GM12878 (cell line): ENCODE results near the gene SPAG6. TPM values are rescaled to one million over a fixed set of nuclear protein-coding genes. Genes with fewer than 3 reads are reported as not detected.

Experiments used
- ATAC-seq: fragments of 200-7000 bp; cut with Tn5 transposase; 3 replicates; pipeline ENCODE4 v1.9.1; 2020; ENCODE audit warnings: mild to moderate bottlenecking, moderate library complexity
- BruUV-seq: library from RNA; stranded (reverse); fragments of 400-500 nt; replicated peaks from 2 replicates; lab custom pipeline; 2021; lab: Mats Ljungman, UMichigan
- CTCF ChIA-PET: fragments of 300-600 bp; sonication (Branson Sonifier 250); formaldehyde crosslinking; extraction: SDS; loops from one replicate; lab custom pipeline; 2021; ENCODE audit warnings: inconsistent platforms; lab: Yijun Ruan, JAX
- POLR2A ChIA-PET: fragments of 350-600 bp; formaldehyde crosslinking; extraction: SDS; loops from one replicate; lab custom pipeline; 2021; ENCODE audit warnings: inconsistent platforms; lab: Charles Lee
- RAD21 ChIA-PET: fragments of 300-600 bp; sonication (Branson Sonifier 250); formaldehyde crosslinking; loops from one replicate; lab custom pipeline; 2023; ENCODE audit warnings: antibody characterized with exemption; ENCODE audit not compliant: unreplicated experiment; lab: Charles Lee
- SMC1A ChIA-PET: fragments of 300-600 bp; sonication (Branson Sonifier 250); formaldehyde crosslinking; loops from one replicate; lab custom pipeline; 2023; ENCODE audit not compliant: unreplicated experiment, uncharacterized antibody; lab: Charles Lee
- DNase-seq: peaks from one replicate; pipeline ENCODE4 v3.0.0-alpha.2; 2011; ENCODE audit warnings: low read depth, low spot score
- FAIRE-seq: peaks from 3 replicates; lab custom pipeline; 2011; peaks lifted over from hg19 to GRCh38; lab: Jason Lieb, UNC
- H2AFZ ChIP-seq: 2 replicates; pipeline ENCODE4 v1.6.0; 2011; ENCODE audit warnings: low read depth, low read length, control low read depth; ENCODE audit not compliant: control insufficient read depth
- H3K27ac ChIP-seq: 2 replicates; pipeline ENCODE4 v1.5.1; 2011; ENCODE audit warnings: control low read depth; ENCODE audit not compliant: control insufficient read depth, insufficient read depth
- H3K27me3 ChIP-seq, 2 experiments: replicated peaks in 1 of 2; 2 replicates each; pipeline versions ENCODE4 v1.6.0 to v1.6.1; 2011; ENCODE audit warnings: low read length in 1 of 2; ENCODE audit not compliant: control insufficient read depth in 2 of 2, insufficient read depth in 2 of 2
- H3K36me3 ChIP-seq, 2 experiments: 2 replicates each; pipeline ENCODE4 v1.5.1; 2011; ENCODE audit warnings: low read length in 1 of 2; ENCODE audit not compliant: control insufficient read depth in 2 of 2, insufficient read depth in 2 of 2
- H3K4me1 ChIP-seq: 2 replicates; pipeline ENCODE4 v1.6.1; 2011; ENCODE audit warnings: mild to moderate bottlenecking, low read length, moderate library complexity, mixed read lengths; ENCODE audit not compliant: control insufficient read depth, insufficient read depth
- H3K4me2 ChIP-seq: 2 replicates; pipeline ENCODE4 v1.6.0; 2011; ENCODE audit warnings: control low read depth; ENCODE audit not compliant: control insufficient read depth, insufficient read depth
- H3K4me3 ChIP-seq: fragments of 200-600 bp; sonication (generic); 2 replicates; pipeline ENCODE4 v1.5.1; 2016
- H3K79me2 ChIP-seq: 2 replicates; pipeline ENCODE4 v1.6.0; 2011; ENCODE audit warnings: low read length; ENCODE audit not compliant: control insufficient read depth, insufficient read depth
- H3K9ac ChIP-seq: 2 replicates; pipeline ENCODE4 v1.8.0; 2011; ENCODE audit warnings: low read length, control low read depth, mixed read lengths; ENCODE audit not compliant: control insufficient read depth, insufficient read depth
- H3K9me3 ChIP-seq: replicated peaks from 3 replicates; pipeline ENCODE4 v1.5.1; 2011; ENCODE audit warnings: mild to moderate bottlenecking, low read length; ENCODE audit not compliant: control insufficient read depth, insufficient read depth
- H4K20me1 ChIP-seq: 2 replicates; pipeline ENCODE4 v1.6.0; 2011; ENCODE audit not compliant: control insufficient read depth, insufficient read depth
- GABPA ChIP-seq: IDR thresholded peaks from 2 replicates; pipeline ENCODE4 v1.6.1; 2014; ENCODE audit warnings: antibody characterized with exemption, low read depth, mild to moderate bottlenecking, inconsistent platforms
- KDM1A ChIP-seq: fragments of 200-600 bp; sonication (generic); IDR thresholded peaks from 2 replicates; pipeline ENCODE4 v1.6.1; 2016; ENCODE audit warnings: borderline replicate concordance
- PAX5 ChIP-seq: IDR thresholded peaks from 2 replicates; pipeline ENCODE4 v1.6.1; 2011; ENCODE audit warnings: low read depth, low read length, borderline replicate concordance
- ZSCAN29 ChIP-seq: fragments of 450-650 bp; IDR thresholded peaks from 2 replicates; pipeline ENCODE4 v1.6.1; 2017; ENCODE audit warnings: mild to moderate bottlenecking, moderate library complexity
- WGBS: methylation state at CpG from one replicate; pipeline ENCODE4 v1.1.6; 2016; ENCODE audit warnings: low lambda C conversion rate; ENCODE audit not compliant: insufficient replicate concordance, insufficient coverage; ENCODE audit errors: missing lambda C conversion rate; 5-methylcytosine and 5-hydroxymethylcytosine counted together
- in situ Hi-C: fragments of 300-500 bp; cut with MboI; formaldehyde crosslinking; loops from 9 replicates; pipeline ENCODE4 v1.14.3; 2018; ENCODE audit warnings: mixed read lengths
- intact Hi-C: fragments of 100-400 bp; cut with micrococcal nuclease; formaldehyde crosslinking; loops from one replicate; pipeline ENCODE4 v1.14.2; 2022; ENCODE audit not compliant: unreplicated experiment
- polyA plus RNA-seq, 11 experiments: library from polyadenylated mRNA; depleted of rRNA in 4 of 11; unstranded in 6 of 11; stranded (reverse) in 5 of 11; fragments of >200 nt; fragmentation: Nextera tagmentation in 4 of 11; fragmentation: Illumina TruSeq in 1 of 11; extraction: Ambion mirVana in 4 of 11; extraction: Trizol in 1 of 11; gene quantifications; 1 replicate in 1 of 11; 2 replicates in 10 of 11; pipeline versions ENCODE4 v1.2.1 to v1.2.3, GENCODE V29; 2011 to 2016; ENCODE audit warnings: inconsistent platforms in 2 of 11, missing spikeins in 2 of 11, low read depth in 1 of 11
- total RNA-seq, 4 experiments: library from RNA; depleted of rRNA in 3 of 4; stranded (reverse); fragments of >200 nt in 3 of 4; fragmentation: Illumina TruSeq in 1 of 4; extraction: Trizol in 1 of 4; gene quantifications; 2 replicates each; pipeline versions ENCODE4 v1.2.1 to v1.2.3, GENCODE V29; 2013 to 2021
- TF ChIP-seq, protein P1 (sequence below): IDR thresholded peaks from 2 replicates; pipeline ENCODE4 v1.6.1; 2011; ENCODE audit warnings: low read depth, low read length, improper control_type of control experiment, borderline replicate concordance
- TF ChIP-seq, protein P2 (sequence below): fragments of 450-650 bp; IDR thresholded peaks from 2 replicates; pipeline ENCODE4 v1.6.1; 2016; ENCODE audit warnings: mild to moderate bottlenecking
- TF ChIP-seq, protein P3 (sequence below): IDR thresholded peaks from 2 replicates; pipeline ENCODE4 v1.6.1; 2011; ENCODE audit warnings: borderline replicate concordance, low read depth, mild to moderate bottlenecking, moderate library complexity, mixed read lengths, low read length; ENCODE audit not compliant: insufficient read depth; ENCODE audit errors: extremely low read length

The SPAG6 gene
- total and polyA plus RNA-seq, 10 of the 15 experiments (the other 5 are each of a cell fraction or from before 2014, with no cell fraction given): 0.13 to 0.99 (median 0.40) TPM; not detected in 1

- Histone ChIP-seq H3K79me2 (peaks cover 16% of the 10 kb centered on the region), H3K27ac (no peak overlapping the region), H2AFZ (no peak overlapping the region), H3K36me3 (no peaks in the 10 kb centered on the region; a peak in 1 of 4 replicates), H4K20me1 (peaks cover 2% of the 10 kb centered on the region; the same call in 1 of the 2 replicates), H3K9me3 (peaks cover 2% of the 10 kb centered on the region; the same call in 2 of the 3 replicates), H3K4me1 (peaks cover 25% of the 10 kb centered on the region)
- in situ Hi-C loops: no loop called here
- POLR2A ChIA-PET: interaction anchor here (0.5 to 1.1 kb wide), 3 partner anchors 9 to 52 kb away, joined by 3 read pairs; no protein-coding TSS in a partner anchor
- FAIRE-seq: no peak
- SMC1A ChIA-PET: interaction anchor here (1.5 kb wide), 1 partner anchor 21 kb away, joined by 5 read pairs; no protein-coding TSS in a partner anchor
- RAD21 ChIA-PET: interaction anchor here (1.2 to 1.8 kb wide), 2 partner anchors 17 to 21 kb away, joined by 3 to 6 read pairs; no protein-coding TSS in a partner anchor
- 52% methylated on average over 5 of the region's 5 CpGs for WGBS
- no peak for TF ChIP-seq GABPA
- TF ChIP-seq, protein P1, sequence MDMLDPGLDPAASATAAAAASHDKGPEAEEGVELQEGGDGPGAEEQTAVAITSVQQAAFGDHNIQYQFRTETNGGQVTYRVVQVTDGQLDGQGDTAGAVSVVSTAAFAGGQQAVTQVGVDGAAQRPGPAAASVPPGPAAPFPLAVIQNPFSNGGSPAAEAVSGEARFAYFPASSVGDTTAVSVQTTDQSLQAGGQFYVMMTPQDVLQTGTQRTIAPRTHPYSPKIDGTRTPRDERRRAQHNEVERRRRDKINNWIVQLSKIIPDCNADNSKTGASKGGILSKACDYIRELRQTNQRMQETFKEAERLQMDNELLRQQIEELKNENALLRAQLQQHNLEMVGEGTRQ: no peak
- no peak for TF ChIP-seq KDM1A
- TF ChIP-seq, protein P2, sequence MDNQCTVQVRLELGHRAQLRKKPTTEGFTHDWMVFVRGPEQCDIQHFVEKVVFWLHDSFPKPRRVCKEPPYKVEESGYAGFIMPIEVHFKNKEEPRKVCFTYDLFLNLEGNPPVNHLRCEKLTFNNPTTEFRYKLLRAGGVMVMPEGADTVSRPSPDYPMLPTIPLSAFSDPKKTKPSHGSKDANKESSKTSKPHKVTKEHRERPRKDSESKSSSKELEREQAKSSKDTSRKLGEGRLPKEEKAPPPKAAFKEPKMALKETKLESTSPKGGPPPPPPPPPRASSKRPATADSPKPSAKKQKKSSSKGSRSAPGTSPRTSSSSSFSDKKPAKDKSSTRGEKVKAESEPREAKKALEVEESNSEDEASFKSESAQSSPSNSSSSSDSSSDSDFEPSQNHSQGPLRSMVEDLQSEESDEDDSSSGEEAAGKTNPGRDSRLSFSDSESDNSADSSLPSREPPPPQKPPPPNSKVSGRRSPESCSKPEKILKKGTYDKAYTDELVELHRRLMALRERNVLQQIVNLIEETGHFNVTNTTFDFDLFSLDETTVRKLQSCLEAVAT: no peak
- no peak for TF ChIP-seq PAX5
- TF ChIP-seq, protein P3, sequence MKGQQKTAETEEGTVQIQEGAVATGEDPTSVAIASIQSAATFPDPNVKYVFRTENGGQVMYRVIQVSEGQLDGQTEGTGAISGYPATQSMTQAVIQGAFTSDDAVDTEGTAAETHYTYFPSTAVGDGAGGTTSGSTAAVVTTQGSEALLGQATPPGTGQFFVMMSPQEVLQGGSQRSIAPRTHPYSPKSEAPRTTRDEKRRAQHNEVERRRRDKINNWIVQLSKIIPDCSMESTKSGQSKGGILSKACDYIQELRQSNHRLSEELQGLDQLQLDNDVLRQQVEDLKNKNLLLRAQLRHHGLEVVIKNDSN: no peak
- no peak for TF ChIP-seq ZSCAN29
- TF ChIP-seq, all 136 proteins: peak for 0
- peaks cover 3 to 14% of the 10 kb centered on the region in 2 experiments for H3K27me3 ChIP-seq
- DNase-seq (no peak), ATAC-seq (no peak)
- BruUV-seq: no TSS peak
- peak overlapping the region; percentile 98 for H3K4me2 ChIP-seq
- CTCF ChIA-PET: interaction anchor here (0.8 to 1.2 kb wide), 2 partner anchors 15 to 21 kb away, joined by 3 read pairs; no protein-coding TSS in a partner anchor
- intact Hi-C loops: loop anchor here (2.0 to 5.0 kb wide), 3 partner anchors 18 to 665 kb away; partner anchors contain the start of gene DNAJC1
- H3K4me3 ChIP-seq: peak overlapping the region; percentile 81
- H3K9ac ChIP-seq: no peak overlapping the region; the same call in 1 of the 2 replicates
Observed at GRCh38 chr10:22322641-22323160, 22.6 kb upstream of the SPAG6 start.
